Endothelial cell (in vitro differentiated cells): ENCODE data around the gene TNFRSF19. TPM values are rescaled to one million over a fixed set of nuclear protein-coding genes. Genes with fewer than 3 reads are reported as not detected.

Experiments used
- DNase-seq: peaks from one replicate; pipeline ENCODE4 v3.0.0; 2021; ENCODE audit warnings: low spot score
- H3K27ac Mint-ChIP-seq: one replicate; pipeline ENCODE4 v1.8.0; 2021; ENCODE audit warnings: mixed read lengths, inconsistent platforms; ENCODE audit not compliant: unreplicated experiment
- H3K27me3 Mint-ChIP-seq: one replicate; pipeline ENCODE4 v1.8.0; 2021; ENCODE audit warnings: mild to moderate bottlenecking, moderate library complexity, mixed read lengths, inconsistent platforms; ENCODE audit not compliant: unreplicated experiment
- H3K36me3 Mint-ChIP-seq: one replicate; pipeline ENCODE4 v1.8.0; 2021; ENCODE audit warnings: mild to moderate bottlenecking, low read depth, mixed read lengths, inconsistent platforms; ENCODE audit not compliant: unreplicated experiment
- H3K4me1 Mint-ChIP-seq: one replicate; pipeline ENCODE4 v1.8.0; 2021; ENCODE audit warnings: mild to moderate bottlenecking, mixed read lengths, inconsistent platforms; ENCODE audit not compliant: unreplicated experiment
- H3K4me3 Mint-ChIP-seq: one replicate; pipeline ENCODE4 v1.8.0; 2021; ENCODE audit warnings: mild to moderate bottlenecking, mixed read lengths, inconsistent platforms; ENCODE audit not compliant: unreplicated experiment
- H3K9me3 Mint-ChIP-seq: one replicate; pipeline ENCODE4 v1.8.0; 2021; ENCODE audit warnings: mixed read lengths, inconsistent platforms; ENCODE audit not compliant: unreplicated experiment
- total RNA-seq: library from RNA; stranded (reverse); fragmentation: NEBNext Ultra II Directional; extraction: Animal tissue kit (Norgen Biotek cat#: 25700); gene quantifications from one replicate; pipeline ENCODE4 v1.2.1, GENCODE V29; 2021; ENCODE audit not compliant: unreplicated experiment
- TF ChIP-seq, protein P1 (sequence below): fragments of 200-600 bp; sonication (generic); IDR thresholded peaks from one replicate; pipeline ENCODE4 v1.5.0; 2021; ENCODE audit warnings: antibody characterized with exemption; ENCODE audit not compliant: unreplicated experiment

TNFRSF19 gene
- total RNA-seq, 1 donor from 2014 or later, result 8.8 TPM

DNA sequence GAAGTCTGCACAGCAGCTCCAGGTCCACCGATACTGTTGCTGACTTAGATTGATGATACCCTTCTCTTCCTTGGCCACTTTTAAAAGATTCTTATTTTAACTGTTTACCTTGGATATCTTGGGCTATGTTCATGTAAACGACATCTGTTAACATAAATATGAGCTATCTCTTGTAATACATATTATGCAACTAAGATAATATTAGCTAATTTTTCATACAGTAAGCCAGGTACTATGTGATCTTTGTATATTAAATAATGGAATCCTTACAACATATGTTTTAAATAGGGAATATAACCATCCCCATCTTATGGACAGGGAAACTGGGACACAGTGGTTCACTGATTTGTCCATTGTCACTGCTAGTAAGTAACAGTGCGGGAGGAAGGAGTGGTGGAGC, 37.9 kb downstream of the TNFRSF19 start:
- H3K36me3 Mint-ChIP-seq, result no peaks in the 10 kb centered on the region
- H3K4me1 Mint-ChIP-seq, result peaks cover 11% of the 10 kb centered on the region
- H3K27ac Mint-ChIP-seq, result no peak overlapping the region
- H3K27me3 Mint-ChIP-seq, result peaks cover 3% of the 10 kb centered on the region
- DNase-seq, result no peak
- no peak overlapping the region for H3K4me3 Mint-ChIP-seq
- TF ChIP-seq, protein P1, sequence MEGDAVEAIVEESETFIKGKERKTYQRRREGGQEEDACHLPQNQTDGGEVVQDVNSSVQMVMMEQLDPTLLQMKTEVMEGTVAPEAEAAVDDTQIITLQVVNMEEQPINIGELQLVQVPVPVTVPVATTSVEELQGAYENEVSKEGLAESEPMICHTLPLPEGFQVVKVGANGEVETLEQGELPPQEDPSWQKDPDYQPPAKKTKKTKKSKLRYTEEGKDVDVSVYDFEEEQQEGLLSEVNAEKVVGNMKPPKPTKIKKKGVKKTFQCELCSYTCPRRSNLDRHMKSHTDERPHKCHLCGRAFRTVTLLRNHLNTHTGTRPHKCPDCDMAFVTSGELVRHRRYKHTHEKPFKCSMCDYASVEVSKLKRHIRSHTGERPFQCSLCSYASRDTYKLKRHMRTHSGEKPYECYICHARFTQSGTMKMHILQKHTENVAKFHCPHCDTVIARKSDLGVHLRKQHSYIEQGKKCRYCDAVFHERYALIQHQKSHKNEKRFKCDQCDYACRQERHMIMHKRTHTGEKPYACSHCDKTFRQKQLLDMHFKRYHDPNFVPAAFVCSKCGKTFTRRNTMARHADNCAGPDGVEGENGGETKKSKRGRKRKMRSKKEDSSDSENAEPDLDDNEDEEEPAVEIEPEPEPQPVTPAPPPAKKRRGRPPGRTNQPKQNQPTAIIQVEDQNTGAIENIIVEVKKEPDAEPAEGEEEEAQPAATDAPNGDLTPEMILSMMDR, result no peak
- no peaks in the 10 kb centered on the region for H3K9me3 Mint-ChIP-seq

GRCh38 chr13:23608701-23609413, 38.6 kb downstream of the TNFRSF19 start:
- no peak overlapping the region for H3K4me3 Mint-ChIP-seq
- no peaks in the 10 kb centered on the region for H3K36me3 Mint-ChIP-seq
- H3K27me3 Mint-ChIP-seq, result peaks cover 3% of the 10 kb centered on the region
- DNase-seq, result peak; percentile 26
- TF ChIP-seq, protein P1, result no peak
- H3K9me3 Mint-ChIP-seq, result no peaks in the 10 kb centered on the region
- H3K27ac Mint-ChIP-seq, result no peak overlapping the region
- H3K4me1 Mint-ChIP-seq, result peaks cover 11% of the 10 kb centered on the region

GRCh38 chr13:23609414-23609760, 39.2 kb downstream of the TNFRSF19 start:
- no peak for DNase-seq
- H3K27ac Mint-ChIP-seq, result no peak overlapping the region

GRCh38 chr13:23609874-23610576, 39.8 kb downstream of the TNFRSF19 start:
- no peak overlapping the region for H3K4me3 Mint-ChIP-seq
- no peak for DNase-seq
- TF ChIP-seq, protein P1, result no peak
- H3K4me1 Mint-ChIP-seq, result peaks cover 11% of the 10 kb centered on the region
- H3K27ac Mint-ChIP-seq, result no peak overlapping the region
- no peaks in the 10 kb centered on the region for H3K36me3 Mint-ChIP-seq
- peaks cover 3% of the 10 kb centered on the region for H3K27me3 Mint-ChIP-seq
- no peaks in the 10 kb centered on the region for H3K9me3 Mint-ChIP-seq

More at GRCh38 chr13:23609414-23609760, 39.2 kb downstream of the TNFRSF19 start:
- Mint-ChIP-seq H3K27me3 (peaks cover 3% of the 10 kb centered on the region), H3K4me3 (no peak overlapping the region), H3K4me1 (peaks cover 11% of the 10 kb centered on the region), H3K9me3 (no peaks in the 10 kb centered on the region), H3K36me3 (no peaks in the 10 kb centered on the region)
- TF ChIP-seq, protein P1, result no peak

- no peak for DNase-seq
- Mint-ChIP-seq H3K4me1 (peaks cover 11% of the 10 kb centered on the region), H3K27me3 (peaks cover 1% of the 10 kb centered on the region)
Observed at GRCh38 chr13:23610966-23611491, 40.8 kb downstream of the TNFRSF19 start.

More at GRCh38 chr13:23610966-23611491, 40.8 kb downstream of the TNFRSF19 start:
- no peak overlapping the region for H3K4me3 Mint-ChIP-seq
- H3K36me3 Mint-ChIP-seq, result no peaks in the 10 kb centered on the region
- TF ChIP-seq, protein P1, result no peak
- no peaks in the 10 kb centered on the region for H3K9me3 Mint-ChIP-seq
- H3K27ac Mint-ChIP-seq, result no peak overlapping the region
